ENCODE measurements around the gene MECP2.

- TF ChIP-seq CTCF (IDR thresholded peaks at IDR 0.05; ENCODE audit: insufficient read depth, low read length, poor library complexity, severe bottlenecking) (no peak), EZH2phosphoT487 (conservative IDR thresholded peaks at IDR 0.05; ENCODE audit: low read length) (no peak)
Measured at GRCh38 chrX:153993079-153993478, 104.4 kb downstream of the MECP2 start.
